ENCODE data around the gene ETS1.

The ETS1 gene

DNA sequence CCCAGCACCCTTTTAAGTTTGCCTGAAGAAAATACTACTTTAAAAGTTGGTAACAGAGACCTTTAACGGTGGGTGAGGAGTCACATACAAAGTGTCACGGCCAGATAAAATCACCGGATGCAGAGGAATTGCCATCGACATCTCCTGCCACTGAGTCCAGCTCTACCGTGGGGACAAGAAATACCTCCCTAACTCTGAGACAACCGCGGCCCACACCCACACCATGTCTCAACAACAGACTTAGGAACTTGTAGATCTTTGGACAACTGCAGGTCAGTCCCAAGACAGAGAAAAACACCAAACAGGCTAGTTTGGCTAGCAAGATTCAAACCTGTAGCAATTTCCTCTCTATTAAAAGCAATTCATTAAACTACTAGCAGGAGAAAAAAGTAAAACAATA is 669 bp downstream of the ETS1 start:
- H3K4me3 ChIP-seq (ENCODE audit: low read depth, low read length): no peak overlapping the region
- TF ChIP-seq, protein P1, sequence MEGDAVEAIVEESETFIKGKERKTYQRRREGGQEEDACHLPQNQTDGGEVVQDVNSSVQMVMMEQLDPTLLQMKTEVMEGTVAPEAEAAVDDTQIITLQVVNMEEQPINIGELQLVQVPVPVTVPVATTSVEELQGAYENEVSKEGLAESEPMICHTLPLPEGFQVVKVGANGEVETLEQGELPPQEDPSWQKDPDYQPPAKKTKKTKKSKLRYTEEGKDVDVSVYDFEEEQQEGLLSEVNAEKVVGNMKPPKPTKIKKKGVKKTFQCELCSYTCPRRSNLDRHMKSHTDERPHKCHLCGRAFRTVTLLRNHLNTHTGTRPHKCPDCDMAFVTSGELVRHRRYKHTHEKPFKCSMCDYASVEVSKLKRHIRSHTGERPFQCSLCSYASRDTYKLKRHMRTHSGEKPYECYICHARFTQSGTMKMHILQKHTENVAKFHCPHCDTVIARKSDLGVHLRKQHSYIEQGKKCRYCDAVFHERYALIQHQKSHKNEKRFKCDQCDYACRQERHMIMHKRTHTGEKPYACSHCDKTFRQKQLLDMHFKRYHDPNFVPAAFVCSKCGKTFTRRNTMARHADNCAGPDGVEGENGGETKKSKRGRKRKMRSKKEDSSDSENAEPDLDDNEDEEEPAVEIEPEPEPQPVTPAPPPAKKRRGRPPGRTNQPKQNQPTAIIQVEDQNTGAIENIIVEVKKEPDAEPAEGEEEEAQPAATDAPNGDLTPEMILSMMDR (IDR thresholded peaks at IDR 0.05; ENCODE audit: borderline replicate concordance, insufficient read depth, low read depth, low read length): no peak

DNA sequence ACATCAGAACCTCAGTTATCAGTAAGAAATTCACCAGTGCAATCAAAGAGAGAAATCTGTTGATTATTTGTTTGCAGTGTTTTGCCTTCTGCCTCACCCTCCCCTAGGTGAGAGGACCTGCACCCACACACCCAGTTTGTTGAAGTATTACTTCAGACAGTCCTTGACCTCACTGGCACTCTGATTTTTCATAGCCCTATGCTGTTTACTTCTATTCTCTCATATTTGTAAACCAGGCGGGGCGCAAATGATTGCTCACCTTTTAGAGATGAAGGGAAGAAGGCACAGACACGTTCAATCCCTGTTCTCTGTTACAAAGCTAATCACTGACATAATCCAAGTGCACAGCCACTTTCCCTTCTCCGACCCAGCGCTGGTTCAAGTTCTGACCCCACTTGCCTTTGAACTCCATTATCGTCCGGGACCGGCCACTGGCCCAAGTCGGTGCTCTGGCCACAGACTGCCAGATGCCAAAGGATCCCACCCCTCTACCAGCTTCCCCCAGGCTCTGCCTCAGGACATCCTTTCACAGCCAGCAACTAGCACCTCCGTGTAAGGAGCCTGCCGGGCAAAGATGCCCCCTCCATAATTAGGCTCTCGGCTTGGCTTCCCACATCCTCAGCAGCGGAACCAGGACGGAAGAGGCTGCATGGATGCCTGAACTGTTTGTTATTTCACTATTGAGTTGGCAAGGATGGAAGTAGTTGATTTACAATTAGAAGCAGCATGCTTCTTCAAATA is 1.7 kb downstream of the ETS1 start:
- TF ChIP-seq, protein P1 (IDR thresholded peaks at IDR 0.05; ENCODE audit: borderline replicate concordance, insufficient read depth, low read depth, low read length): no peak
- no peak overlapping the region for H3K4me3 ChIP-seq (ENCODE audit: low read depth, low read length)

DNA sequence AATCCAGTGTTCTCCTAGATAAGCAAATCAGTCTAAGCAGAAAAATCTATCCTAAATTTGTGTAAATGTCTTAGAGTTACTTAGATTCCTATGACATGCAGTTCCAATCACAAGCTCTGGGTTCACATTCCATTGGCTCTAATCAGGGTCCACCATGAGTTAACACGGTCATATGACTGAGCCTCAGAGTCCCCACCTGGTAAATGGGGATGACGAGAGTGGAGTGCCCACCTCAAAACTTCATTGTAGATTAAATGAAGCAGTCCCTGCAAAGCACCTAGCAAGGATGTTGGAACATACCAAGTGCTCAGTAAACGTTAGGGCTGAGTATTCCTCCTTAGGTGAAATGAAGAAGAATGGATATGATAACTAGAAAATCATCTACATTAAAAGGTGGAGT is 3.1 kb downstream of the ETS1 start:
- TF ChIP-seq, protein P1 (IDR thresholded peaks at IDR 0.05; ENCODE audit: borderline replicate concordance, insufficient read depth, low read depth, low read length): no peak
- H3K4me3 ChIP-seq (ENCODE audit: low read depth, low read length): no peak overlapping the region

DNA sequence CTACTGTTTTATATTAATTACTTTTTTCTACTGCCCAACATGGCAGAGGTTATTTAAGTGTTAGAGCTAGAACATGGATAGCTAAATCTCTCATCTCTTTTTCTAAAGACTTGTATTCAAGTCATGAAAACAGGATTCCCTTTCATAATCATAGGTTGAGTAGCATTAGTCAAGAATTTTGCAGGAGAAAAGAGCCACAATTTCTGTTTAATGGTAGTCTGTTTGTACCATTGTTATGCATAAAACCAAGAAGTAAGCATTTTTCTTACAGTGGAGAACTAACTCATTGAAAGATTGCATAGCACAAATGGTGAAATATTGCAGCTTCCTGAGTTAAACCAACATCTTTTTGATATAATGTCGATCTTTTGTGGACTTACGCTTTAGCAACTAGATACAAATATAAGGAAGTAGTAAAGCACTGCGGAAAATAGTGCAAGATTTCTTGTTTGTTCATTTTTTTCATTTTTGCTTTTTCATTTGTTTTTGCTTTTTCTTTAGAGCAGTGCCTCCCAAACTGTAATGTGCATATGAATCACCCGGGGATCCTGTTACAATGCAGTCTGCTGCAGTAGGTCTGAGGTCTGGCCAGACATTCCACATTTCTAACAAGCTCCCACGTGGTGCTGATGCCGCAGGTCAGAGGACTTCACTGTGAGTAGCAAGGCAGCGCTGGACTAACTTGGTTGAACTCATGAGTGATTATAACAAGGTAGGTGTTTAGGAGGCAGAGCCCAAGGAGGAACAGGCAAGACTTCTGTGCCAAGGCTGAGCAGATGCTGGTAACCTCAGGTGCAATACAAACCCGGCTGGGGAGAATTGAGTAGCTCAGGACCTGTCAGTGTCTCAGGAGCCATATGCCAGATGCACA is 4.6 kb downstream of the ETS1 start:
- TF ChIP-seq, protein P1 (IDR thresholded peaks at IDR 0.05; ENCODE audit: borderline replicate concordance, insufficient read depth, low read depth, low read length): no peak
- no peak overlapping the region for H3K4me3 ChIP-seq (ENCODE audit: low read depth, low read length)

DNA sequence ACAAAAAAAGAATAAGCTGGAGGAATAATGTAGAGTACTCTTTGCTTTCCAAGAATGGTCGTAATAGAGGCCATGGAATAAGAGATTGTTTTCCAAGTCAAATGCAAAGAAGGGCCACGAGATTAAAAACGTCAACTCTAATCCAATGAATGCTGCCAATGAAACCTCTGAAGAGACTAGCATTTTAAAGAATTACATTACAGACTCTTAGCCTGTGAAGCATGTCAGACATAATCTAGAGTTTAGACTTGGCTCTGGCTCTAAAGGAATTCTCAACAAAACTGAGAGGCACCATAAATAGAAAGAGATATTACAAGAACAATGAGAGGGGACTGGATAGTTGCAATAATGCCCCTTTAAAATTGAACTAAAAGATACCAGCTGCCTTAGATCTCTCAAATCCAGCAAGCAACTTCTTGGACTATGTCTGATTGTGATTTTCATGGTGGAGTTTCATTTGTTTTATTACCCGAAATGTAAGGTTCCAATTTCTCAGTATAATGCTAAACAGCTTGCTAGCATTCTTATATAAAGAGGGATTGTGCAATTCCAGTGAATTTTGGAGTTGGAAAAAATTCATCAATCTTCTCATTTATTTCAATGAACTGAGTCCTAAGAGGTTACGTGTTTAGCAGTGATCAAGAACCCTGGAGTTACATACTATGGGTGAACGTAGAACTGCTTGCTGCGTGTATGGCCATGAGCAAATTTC is 5.6 kb downstream of the ETS1 start:
- TF ChIP-seq, protein P1 (IDR thresholded peaks at IDR 0.05; ENCODE audit: borderline replicate concordance, insufficient read depth, low read depth, low read length): no peak
- no peak overlapping the region for H3K4me3 ChIP-seq (ENCODE audit: low read depth, low read length)

DNA sequence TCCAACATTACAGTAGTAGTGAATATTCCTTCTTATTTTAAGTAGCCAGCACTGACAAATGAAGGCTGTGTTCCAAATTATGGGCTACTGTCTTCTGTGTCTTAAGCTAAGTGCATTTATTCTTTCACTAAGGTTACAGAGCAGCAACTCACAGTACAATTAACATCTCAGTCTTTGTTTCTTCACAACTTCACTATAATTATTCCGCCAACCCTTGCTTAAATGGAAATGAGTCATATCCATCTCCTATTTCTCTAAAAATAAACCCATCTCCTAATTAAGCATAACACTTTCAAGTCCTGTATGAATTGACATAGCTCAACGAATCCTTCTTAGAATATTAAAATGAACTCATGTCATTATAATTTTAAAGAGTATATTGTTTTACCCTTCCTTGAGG is 6.7 kb downstream of the ETS1 start:
- TF ChIP-seq, protein P1 (IDR thresholded peaks at IDR 0.05; ENCODE audit: borderline replicate concordance, insufficient read depth, low read depth, low read length): no peak
- no peak overlapping the region for H3K4me3 ChIP-seq (ENCODE audit: low read depth, low read length)

All from GM12875 (cell line).